Dermis lymphatic vessel endothelial cell (primary cell): ENCODE data around the gene SLAMF9. TPM values are rescaled to one million over a fixed set of nuclear protein-coding genes. Genes with fewer than 3 reads are reported as not detected.

ENCODE experiments used
- total RNA-seq: library from RNA; depleted of rRNA; stranded (reverse); fragments of >200 nt; gene quantifications from 2 replicates; pipeline ENCODE4 v1.2.1, GENCODE V29; 2014

The SLAMF9 gene
- total RNA-seq: not detected in 2 replicates

GRCh38 chr1:159953536-159954515 lies at the start of gene SLAMF9:
SLAMF9 (minus strand) TSS chr1:159954237; CDS start chr1:159954137, 100 bp downstream.

GRCh38 chr1:159945483-159946241 lies 8.4 kb downstream of the SLAMF9 start, which contains the start of gene IGSF9:
IGSF9 (minus strand) TSS chr1:159945613; CDS start chr1:159943454, 2,159 bp downstream.

GRCh38 chr1:159924791-159925718 lies 29.0 kb downstream of the SLAMF9 start, which contains the start of gene TAGLN2:
TAGLN2 (minus strand) TSS chr1:159925507; CDS start chr1:159920509, 4,998 bp downstream.

Other genes with a start within 250 kb of the SLAMF9 start
- not detected in 2 replicates for gene CRP, start 239.6 kb downstream of the SLAMF9 start, total RNA-seq
- gene DUSP23, start 173.3 kb downstream of the SLAMF9 start, total RNA-seq: 16.3 and 17.7 TPM in 2 replicates
- gene FCRL6, start 151.9 kb downstream of the SLAMF9 start, total RNA-seq: not detected in 2 replicates
- gene SLAMF8, start 127.4 kb downstream of the SLAMF9 start, total RNA-seq: under 0.01 TPM in 1 of 2 replicates, not detected in the other
- gene VSIG8, start 91.6 kb downstream of the SLAMF9 start, total RNA-seq: not detected in 2 replicates
- under 0.01 and 0.17 TPM in 2 replicates for gene CFAP45, start 54.1 kb downstream of the SLAMF9 start, total RNA-seq
- gene TAGLN2, start 28.7 kb downstream of the SLAMF9 start, total RNA-seq: 91.4 and 105 TPM in 2 replicates
- gene IGSF9, start 8.6 kb downstream of the SLAMF9 start, total RNA-seq: not detected in 2 replicates
- 3.1 and 4.3 TPM in 2 replicates for gene PIGM, start 77.8 kb upstream of the SLAMF9 start, total RNA-seq
- gene KCNJ10, start 115.9 kb upstream of the SLAMF9 start, total RNA-seq: not detected in 2 replicates
- gene KCNJ9, start 127.3 kb upstream of the SLAMF9 start, total RNA-seq: not detected in 2 replicates
- 6.5 and 7.7 TPM in 2 replicates for gene IGSF8, start 144.4 kb upstream of the SLAMF9 start, total RNA-seq
- not detected in 2 replicates for gene ATP1A2, start 161.5 kb upstream of the SLAMF9 start, total RNA-seq
- gene ATP1A4, start 197.4 kb upstream of the SLAMF9 start, total RNA-seq: not detected in 2 replicates
- not detected in 2 replicates for gene CASQ1, start 236.3 kb upstream of the SLAMF9 start, total RNA-seq